SK-N-DZ (cell line): ENCODE measurements around the gene PPIA.
"Not testable (repeated sequence)": the region's sequence is repeated elsewhere in the genome, so short reads cannot be mapped to it uniquely, and the experiment has no call there.

ENCODE experiments used
- DNase-seq: peaks from one replicate; pipeline ENCODE4 v3.0.0-alpha.2; 2015; ENCODE audit warnings: low spot score

PPIA gene

GRCh38 chr7:44785218-44785617 lies 11.3 kb upstream of the PPIA start:
- not testable (repeated sequence) for DNase-seq

GRCh38 chr7:44787041-44787440 lies 9.4 kb upstream of the PPIA start:
- DNase-seq: no peak

GRCh38 chr7:44787762-44788161 lies 8.7 kb upstream of the PPIA start:
- no peak for DNase-seq

- no peak for DNase-seq
These were observed 6.5 kb upstream of the PPIA start for GRCh38 chr7:44789990-44790389.

- no peak for DNase-seq
These were observed 4.9 kb upstream of the PPIA start for GRCh38 chr7:44791278-44792219.

GRCh38 chr7:44793919-44794318 lies 2.6 kb upstream of the PPIA start:
- no peak for DNase-seq

- DNase-seq: no peak
These were observed 2.1 kb upstream of the PPIA start for GRCh38 chr7:44794331-44794730.

- peak; percentile 81 for DNase-seq
These were observed 412 bp upstream of the PPIA start for GRCh38 chr7:44796034-44796503.

- DNase-seq: peak; percentile 80
These were observed 1.1 kb downstream of the PPIA start for GRCh38 chr7:44797329-44798258.

- no peak for DNase-seq
These were observed 2.3 kb downstream of the PPIA start for GRCh38 chr7:44798649-44799305.

- DNase-seq: no peak
These were observed 3.5 kb downstream of the PPIA start for GRCh38 chr7:44799939-44800338.

- DNase-seq: no peak
These were observed 5.4 kb downstream of the PPIA start for GRCh38 chr7:44801890-44802289.

GRCh38 chr7:44802418-44803025 lies 6.0 kb downstream of the PPIA start:
- DNase-seq: no peak

- not testable (repeated sequence) for DNase-seq
These were observed 7.5 kb downstream of the PPIA start for GRCh38 chr7:44803828-44804519.

- DNase-seq: no peak
These were observed 9.5 kb downstream of the PPIA start for GRCh38 chr7:44805950-44806349.

- DNase-seq: no peak
These were observed 12.5 kb downstream of the PPIA start for GRCh38 chr7:44808914-44809393.

GRCh38 chr7:44811093-44811492 lies 14.6 kb downstream of the PPIA start:
- no peak for DNase-seq

GRCh38 chr7:44811571-44811970 lies 15.1 kb downstream of the PPIA start:
- DNase-seq: no peak

GRCh38 chr7:44814919-44815318 lies 18.4 kb downstream of the PPIA start:
- no peak for DNase-seq

GRCh38 chr7:44819292-44819691 lies 22.8 kb downstream of the PPIA start:
- no peak for DNase-seq
